Measurements from ENCODE around the gene CNNM2. TPM values are rescaled to one million over a fixed set of nuclear protein-coding genes. Genes with fewer than 3 reads are reported as not detected.

CNNM2 gene
- total RNA-seq, 1 donor: 9.4 TPM

DNA sequence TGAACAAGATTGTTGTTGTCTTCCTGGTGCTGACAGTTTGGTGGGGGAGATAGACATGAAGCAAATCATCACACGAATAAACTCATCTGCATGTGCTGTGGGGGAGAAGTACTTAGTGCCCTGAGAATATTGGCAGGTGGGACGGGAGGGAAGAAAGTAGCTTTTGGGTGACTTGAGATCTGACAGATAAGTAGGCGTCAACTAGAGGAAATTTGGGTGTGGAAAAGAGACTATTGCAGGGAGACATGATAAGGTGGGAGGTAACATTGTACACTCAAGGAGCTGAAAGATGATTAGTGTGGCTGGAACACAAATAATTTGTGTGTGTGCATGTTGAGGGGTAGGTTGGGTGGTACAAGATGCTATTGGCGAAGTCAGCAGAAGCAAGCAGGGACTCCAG lies 30.1 kb downstream of the CNNM2 start:
- no peaks in the 10 kb centered on the region for H3K79me2 ChIP-seq (ENCODE audit: insufficient read depth, low read length)
- no peaks in the 10 kb centered on the region for H4K20me1 ChIP-seq (ENCODE audit: insufficient read depth, low read length)
- H3K4me2 ChIP-seq (ENCODE audit: insufficient read depth, low read length): no peak overlapping the region
- H3K4me1 ChIP-seq (ENCODE audit: insufficient read depth, low read length): no peaks in the 10 kb centered on the region
- TF ChIP-seq, protein P1, sequence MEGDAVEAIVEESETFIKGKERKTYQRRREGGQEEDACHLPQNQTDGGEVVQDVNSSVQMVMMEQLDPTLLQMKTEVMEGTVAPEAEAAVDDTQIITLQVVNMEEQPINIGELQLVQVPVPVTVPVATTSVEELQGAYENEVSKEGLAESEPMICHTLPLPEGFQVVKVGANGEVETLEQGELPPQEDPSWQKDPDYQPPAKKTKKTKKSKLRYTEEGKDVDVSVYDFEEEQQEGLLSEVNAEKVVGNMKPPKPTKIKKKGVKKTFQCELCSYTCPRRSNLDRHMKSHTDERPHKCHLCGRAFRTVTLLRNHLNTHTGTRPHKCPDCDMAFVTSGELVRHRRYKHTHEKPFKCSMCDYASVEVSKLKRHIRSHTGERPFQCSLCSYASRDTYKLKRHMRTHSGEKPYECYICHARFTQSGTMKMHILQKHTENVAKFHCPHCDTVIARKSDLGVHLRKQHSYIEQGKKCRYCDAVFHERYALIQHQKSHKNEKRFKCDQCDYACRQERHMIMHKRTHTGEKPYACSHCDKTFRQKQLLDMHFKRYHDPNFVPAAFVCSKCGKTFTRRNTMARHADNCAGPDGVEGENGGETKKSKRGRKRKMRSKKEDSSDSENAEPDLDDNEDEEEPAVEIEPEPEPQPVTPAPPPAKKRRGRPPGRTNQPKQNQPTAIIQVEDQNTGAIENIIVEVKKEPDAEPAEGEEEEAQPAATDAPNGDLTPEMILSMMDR (IDR thresholded peaks at IDR 0.05; ENCODE audit: extremely low read depth, low read depth, low read length): no peak
- no peak overlapping the region for H3K4me3 ChIP-seq (ENCODE audit: insufficient read depth, low read length)
- H3K27me3 ChIP-seq (ENCODE audit: insufficient read depth, low read length): no peaks in the 10 kb centered on the region
- DNase-seq (ENCODE audit: insufficient read length, low spot score, missing footprints): no peak
- no peaks in the 10 kb centered on the region for H3K36me3 ChIP-seq (ENCODE audit: insufficient read depth, low read length)
- no peak overlapping the region for H3K27ac ChIP-seq (ENCODE audit: low read depth, low read length)
- H2AFZ ChIP-seq (ENCODE audit: low read length): no peak overlapping the region
- H3K9me3 ChIP-seq (ENCODE audit: low read depth, low read length): no peaks in the 10 kb centered on the region

DNA sequence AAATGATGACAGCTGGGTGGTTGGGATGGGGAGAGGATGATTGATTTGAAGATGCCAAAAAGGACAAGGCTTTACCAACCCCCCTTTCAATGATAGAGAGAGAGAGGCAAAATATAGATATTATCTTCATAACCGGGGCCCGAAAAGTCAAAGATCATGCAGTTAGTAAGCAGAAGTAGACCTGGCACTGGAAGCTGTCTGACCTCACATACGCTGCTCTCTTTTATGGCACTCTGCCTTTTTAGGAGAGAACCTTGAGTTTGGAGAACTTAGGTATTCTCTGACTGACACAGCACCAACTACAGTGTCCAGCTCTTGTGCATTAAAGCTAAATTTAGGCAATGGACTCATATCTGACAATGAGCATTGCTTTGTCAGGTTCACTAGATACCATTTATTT lies 30.7 kb downstream of the CNNM2 start:
- H3K36me3 ChIP-seq (ENCODE audit: insufficient read depth, low read length): no peaks in the 10 kb centered on the region
- H3K27ac ChIP-seq (ENCODE audit: low read depth, low read length): no peak overlapping the region
- no peaks in the 10 kb centered on the region for H4K20me1 ChIP-seq (ENCODE audit: insufficient read depth, low read length)
- no peaks in the 10 kb centered on the region for H3K9me3 ChIP-seq (ENCODE audit: low read depth, low read length)
- no peaks in the 10 kb centered on the region for H3K27me3 ChIP-seq (ENCODE audit: insufficient read depth, low read length)
- TF ChIP-seq, protein P1 (IDR thresholded peaks at IDR 0.05; ENCODE audit: extremely low read depth, low read depth, low read length): no peak
- no peak overlapping the region for H3K4me2 ChIP-seq (ENCODE audit: insufficient read depth, low read length)
- H3K4me3 ChIP-seq (ENCODE audit: insufficient read depth, low read length): no peak overlapping the region
- no peak overlapping the region for H2AFZ ChIP-seq (ENCODE audit: low read length)
- H3K79me2 ChIP-seq (ENCODE audit: insufficient read depth, low read length): no peaks in the 10 kb centered on the region
- H3K4me1 ChIP-seq (ENCODE audit: insufficient read depth, low read length): no peaks in the 10 kb centered on the region
- DNase-seq (ENCODE audit: insufficient read length, low spot score, missing footprints): no peak

DNA sequence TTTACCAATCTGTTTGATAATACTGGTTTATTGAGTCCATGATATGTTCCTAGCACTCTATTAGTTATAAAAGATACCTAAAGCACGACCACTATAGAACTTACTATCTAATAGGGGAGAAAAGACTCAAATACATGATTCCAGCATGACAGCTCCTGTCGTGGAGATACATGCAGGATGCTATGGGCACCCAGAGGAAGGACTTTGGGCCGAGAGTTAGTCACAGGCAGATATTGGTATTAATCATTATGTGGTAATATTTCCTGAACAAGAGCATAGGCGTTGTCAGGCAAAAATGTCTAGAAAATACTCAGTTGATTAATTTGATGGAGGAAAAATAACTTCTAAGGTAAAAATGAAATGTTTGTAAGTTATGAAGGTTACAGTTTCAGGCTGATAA lies 31.8 kb downstream of the CNNM2 start:
- H4K20me1 ChIP-seq (ENCODE audit: insufficient read depth, low read length): no peaks in the 10 kb centered on the region
- TF ChIP-seq, protein P1 (IDR thresholded peaks at IDR 0.05; ENCODE audit: extremely low read depth, low read depth, low read length): no peak
- H3K4me1 ChIP-seq (ENCODE audit: insufficient read depth, low read length): no peaks in the 10 kb centered on the region
- no peak overlapping the region for H3K27ac ChIP-seq (ENCODE audit: low read depth, low read length)
- H3K4me2 ChIP-seq (ENCODE audit: insufficient read depth, low read length): no peak overlapping the region
- H2AFZ ChIP-seq (ENCODE audit: low read length): no peak overlapping the region
- no peaks in the 10 kb centered on the region for H3K27me3 ChIP-seq (ENCODE audit: insufficient read depth, low read length)
- H3K9me3 ChIP-seq (ENCODE audit: low read depth, low read length): no peaks in the 10 kb centered on the region
- no peak overlapping the region for H3K4me3 ChIP-seq (ENCODE audit: insufficient read depth, low read length)
- H3K79me2 ChIP-seq (ENCODE audit: insufficient read depth, low read length): no peaks in the 10 kb centered on the region
- DNase-seq (ENCODE audit: insufficient read length, low spot score, missing footprints): no peak
- no peaks in the 10 kb centered on the region for H3K36me3 ChIP-seq (ENCODE audit: insufficient read depth, low read length)

DNA sequence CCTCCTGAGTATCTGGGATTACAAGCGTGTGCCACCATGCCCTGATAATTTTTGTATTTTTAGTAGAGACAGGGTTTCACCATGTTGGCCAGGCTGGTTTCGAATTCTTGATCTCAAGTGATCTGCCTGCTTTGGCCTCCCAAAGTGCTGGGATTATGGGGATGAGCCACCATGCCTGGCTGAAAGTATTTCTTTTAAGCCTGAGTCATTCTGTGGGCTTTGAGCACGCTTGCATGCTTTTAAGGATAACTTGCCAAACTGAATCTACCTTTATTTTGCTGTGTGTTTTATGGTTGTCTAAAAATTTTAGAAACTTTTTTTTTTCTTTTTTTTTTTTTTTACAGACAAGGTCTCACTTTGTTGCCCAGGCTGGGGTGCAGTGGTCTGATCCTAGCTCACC lies 33.2 kb downstream of the CNNM2 start:
- no peak overlapping the region for H3K27ac ChIP-seq (ENCODE audit: low read depth, low read length)
- no peaks in the 10 kb centered on the region for H3K9me3 ChIP-seq (ENCODE audit: low read depth, low read length)
- no peak overlapping the region for H3K4me2 ChIP-seq (ENCODE audit: insufficient read depth, low read length)
- H3K4me3 ChIP-seq (ENCODE audit: insufficient read depth, low read length): no peak overlapping the region
- H3K4me1 ChIP-seq (ENCODE audit: insufficient read depth, low read length): no peaks in the 10 kb centered on the region
- no peaks in the 10 kb centered on the region for H3K79me2 ChIP-seq (ENCODE audit: insufficient read depth, low read length)
- H3K27me3 ChIP-seq (ENCODE audit: insufficient read depth, low read length): no peaks in the 10 kb centered on the region
- TF ChIP-seq, protein P1 (IDR thresholded peaks at IDR 0.05; ENCODE audit: extremely low read depth, low read depth, low read length): no peak
- no peaks in the 10 kb centered on the region for H4K20me1 ChIP-seq (ENCODE audit: insufficient read depth, low read length)
- H3K36me3 ChIP-seq (ENCODE audit: insufficient read depth, low read length): no peaks in the 10 kb centered on the region
- H2AFZ ChIP-seq (ENCODE audit: low read length): no peak overlapping the region
- DNase-seq (ENCODE audit: insufficient read length, low spot score, missing footprints): no peak

Data from osteoblast (primary cell).